Measurements from ENCODE around the gene ADAMTS16.

DNA sequence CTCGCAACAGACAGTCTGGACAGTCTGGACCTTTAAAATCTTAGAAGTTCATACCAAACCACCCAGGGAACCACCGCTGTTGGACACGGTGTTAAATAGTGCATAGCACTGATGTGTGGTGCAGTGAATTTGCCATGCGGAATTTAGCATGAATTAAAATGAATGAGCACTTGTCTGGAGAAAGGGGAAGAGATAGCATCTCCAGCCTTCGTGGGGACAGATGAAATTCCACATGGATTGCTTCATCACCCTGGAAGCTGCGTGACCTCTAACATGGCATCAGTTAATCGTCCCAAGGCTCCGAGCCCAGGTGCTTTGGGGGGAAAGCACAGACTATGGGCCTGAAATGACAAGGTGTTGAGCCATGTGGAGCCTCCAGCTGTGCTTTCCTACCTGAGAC, 91.4 kb downstream of the ADAMTS16 start:
- TF ChIP-seq, protein P1, sequence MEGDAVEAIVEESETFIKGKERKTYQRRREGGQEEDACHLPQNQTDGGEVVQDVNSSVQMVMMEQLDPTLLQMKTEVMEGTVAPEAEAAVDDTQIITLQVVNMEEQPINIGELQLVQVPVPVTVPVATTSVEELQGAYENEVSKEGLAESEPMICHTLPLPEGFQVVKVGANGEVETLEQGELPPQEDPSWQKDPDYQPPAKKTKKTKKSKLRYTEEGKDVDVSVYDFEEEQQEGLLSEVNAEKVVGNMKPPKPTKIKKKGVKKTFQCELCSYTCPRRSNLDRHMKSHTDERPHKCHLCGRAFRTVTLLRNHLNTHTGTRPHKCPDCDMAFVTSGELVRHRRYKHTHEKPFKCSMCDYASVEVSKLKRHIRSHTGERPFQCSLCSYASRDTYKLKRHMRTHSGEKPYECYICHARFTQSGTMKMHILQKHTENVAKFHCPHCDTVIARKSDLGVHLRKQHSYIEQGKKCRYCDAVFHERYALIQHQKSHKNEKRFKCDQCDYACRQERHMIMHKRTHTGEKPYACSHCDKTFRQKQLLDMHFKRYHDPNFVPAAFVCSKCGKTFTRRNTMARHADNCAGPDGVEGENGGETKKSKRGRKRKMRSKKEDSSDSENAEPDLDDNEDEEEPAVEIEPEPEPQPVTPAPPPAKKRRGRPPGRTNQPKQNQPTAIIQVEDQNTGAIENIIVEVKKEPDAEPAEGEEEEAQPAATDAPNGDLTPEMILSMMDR (conservative IDR thresholded peaks at IDR 0.05 in 1 of 2, IDR thresholded peaks at IDR 0.05 in 1 of 2; ENCODE audit: extremely low read depth in 1 of 2, insufficient read depth in 1 of 2, low read depth in 1 of 2, low read length in 2 of 2): no peak
- no peak for TF ChIP-seq EZH2 (IDR thresholded peaks at IDR 0.05; ENCODE audit: borderline replicate concordance, low read length)

Measured in mammary epithelial cell (primary cell).